CMK (cell line): Measurements from ENCODE around the gene SPAG5.

Source experiments
- DNase-seq: peaks from one replicate; pipeline ENCODE4 v3.0.0-alpha.2; 2010; ENCODE audit warnings: low read depth

Gene SPAG5

GRCh38 chr17:28598799-28599310 lies at the start of gene SPAG5:
Gene SPAG5, minus strand, starts transcription at chr17:28599025. Its CDS starts 79 bp downstream, at chr17:28598946.
- peak; percentile 80 for DNase-seq

- DNase-seq: no peak
These were observed 47.4 kb upstream of the SPAG5 start for GRCh38 chr17:28646039-28646754.

- DNase-seq: no peak
These were observed 46.7 kb upstream of the SPAG5 start for GRCh38 chr17:28645576-28645939.

GRCh38 chr17:28644787-28645575 lies 46.2 kb upstream of the SPAG5 start, which contains the start of gene BLTP2:
Gene BLTP2, minus strand, starts transcription at chr17:28645158. Its CDS starts 102 bp downstream, at chr17:28645056.
- peak; percentile 90 for DNase-seq

- peak; percentile 29 for DNase-seq
These were observed 45.4 kb upstream of the SPAG5 start for GRCh38 chr17:28643983-28644786.

GRCh38 chr17:28641579-28641978 lies 42.8 kb upstream of the SPAG5 start:
- no peak for DNase-seq

GRCh38 chr17:28635506-28635905 lies 36.7 kb upstream of the SPAG5 start:
- no peak for DNase-seq

GRCh38 chr17:28634206-28634865 lies 35.5 kb upstream of the SPAG5 start:
- no peak for DNase-seq

GRCh38 chr17:28626818-28627217 lies 28.0 kb upstream of the SPAG5 start:
- DNase-seq: no peak

GRCh38 chr17:28624148-28624547 lies 25.3 kb upstream of the SPAG5 start:
- DNase-seq: no peak

GRCh38 chr17:28623696-28624095 lies 24.9 kb upstream of the SPAG5 start:
- no peak for DNase-seq

GRCh38 chr17:28622186-28622585 lies 23.4 kb upstream of the SPAG5 start:
- DNase-seq: no peak

GRCh38 chr17:28620010-28620409 lies 21.2 kb upstream of the SPAG5 start:
- no peak for DNase-seq

- DNase-seq: no peak
These were observed 19.6 kb upstream of the SPAG5 start for GRCh38 chr17:28618464-28618863.

GRCh38 chr17:28616281-28616680 lies 17.5 kb upstream of the SPAG5 start:
- no peak for DNase-seq

GRCh38 chr17:28615260-28615940 lies 16.6 kb upstream of the SPAG5 start:
- DNase-seq: no peak

GRCh38 chr17:28613931-28614381 lies 15.1 kb upstream of the SPAG5 start, which contains the start of gene RSKR:
Gene RSKR, minus strand, starts transcription at chr17:28614185. Its CDS starts 24 bp downstream, at chr17:28614161.
- DNase-seq: no peak

- DNase-seq: no peak
These were observed 14.4 kb upstream of the SPAG5 start for GRCh38 chr17:28612936-28613872.

- no peak for DNase-seq
These were observed 13.7 kb upstream of the SPAG5 start for GRCh38 chr17:28612531-28612930.

GRCh38 chr17:28610376-28610775 lies 11.6 kb upstream of the SPAG5 start:
- no peak for DNase-seq
